GM19351 (cell line): ENCODE results near the gene MOB2.

Experiments used
- ATAC-seq: cut with Tn5 transposase; IDR thresholded peaks from one replicate; pipeline ENCODE4 v1.9.1; 2021; ENCODE audit warnings: mild to moderate bottlenecking, moderate library complexity; ENCODE audit not compliant: unreplicated experiment

The MOB2 gene

GRCh38 chr11:1487851-1488574, 1.4 kb upstream of the MOB2 start:
- no peak for ATAC-seq

- no peak for ATAC-seq
These were observed 692 bp upstream of the MOB2 start for GRCh38 chr11:1487091-1487850.

- ATAC-seq = no peak
These were observed 1.1 kb downstream of the MOB2 start for GRCh38 chr11:1485504-1485885.

- no peak for ATAC-seq
These were observed 1.7 kb downstream of the MOB2 start for GRCh38 chr11:1484695-1485503.

GRCh38 chr11:1484061-1484671, 2.4 kb downstream of the MOB2 start:
- no peak for ATAC-seq

GRCh38 chr11:1483445-1483961, 3.1 kb downstream of the MOB2 start:
- no peak for ATAC-seq

GRCh38 chr11:1482581-1483444, 3.8 kb downstream of the MOB2 start:
- ATAC-seq = no peak

GRCh38 chr11:1481861-1482441, 4.6 kb downstream of the MOB2 start:
- ATAC-seq = no peak

GRCh38 chr11:1481483-1481825, 5.1 kb downstream of the MOB2 start:
- no peak for ATAC-seq

- no peak for ATAC-seq
These were observed 5.8 kb downstream of the MOB2 start for GRCh38 chr11:1480555-1481482.

- no peak for ATAC-seq
These were observed 6.4 kb downstream of the MOB2 start for GRCh38 chr11:1480191-1480554.

- ATAC-seq = no peak
These were observed 6.9 kb downstream of the MOB2 start for GRCh38 chr11:1479678-1480118.

- ATAC-seq = no peak
These were observed 7.4 kb downstream of the MOB2 start for GRCh38 chr11:1479006-1479677.

- ATAC-seq = no peak
These were observed 8.0 kb downstream of the MOB2 start for GRCh38 chr11:1478544-1478943.

- no peak for ATAC-seq
These were observed 8.6 kb downstream of the MOB2 start for GRCh38 chr11:1478011-1478410.

GRCh38 chr11:1476940-1477736, 9.4 kb downstream of the MOB2 start:
- ATAC-seq = no peak

- no peak for ATAC-seq
These were observed 10.7 kb downstream of the MOB2 start for GRCh38 chr11:1475841-1476240.
